ACC112 (cell line): ENCODE measurements around the gene MACROD2.

Source experiments
- H2AFZ ChIP-seq: fragments of 200-600 bp; sonication (generic); one replicate; pipeline ENCODE4 v1.6.0; 2017; ENCODE audit warnings: antibody characterized with exemption, low read length; ENCODE audit not compliant: unreplicated experiment
- H3K27ac ChIP-seq: fragments of 200-600 bp; sonication (generic); 2 replicates; pipeline ENCODE4 v1.5.1; 2014; ENCODE audit warnings: low read depth, mild to moderate bottlenecking, antibody characterized with exemption, low read length, moderate library complexity
- H3K27me3 ChIP-seq: fragments of 200-600 bp; sonication (generic); 2 replicates; pipeline ENCODE4 v1.6.1; 2014; ENCODE audit warnings: mild to moderate bottlenecking, antibody characterized with exemption, low read length, moderate library complexity, mixed read lengths; ENCODE audit not compliant: insufficient read depth
- H3K36me3 ChIP-seq: fragments of 200-600 bp; sonication (generic); 2 replicates; pipeline ENCODE4 v1.6.1; 2016; ENCODE audit warnings: mild to moderate bottlenecking, antibody characterized with exemption, low read length, moderate library complexity, mixed read lengths; ENCODE audit not compliant: insufficient read depth
- H3K4me1 ChIP-seq: fragments of 200-600 bp; sonication (generic); one replicate; pipeline ENCODE4 v1.6.1; 2016; ENCODE audit warnings: low read length, mixed read lengths; ENCODE audit not compliant: insufficient read depth, unreplicated experiment, control insufficient read depth
- H3K4me3 ChIP-seq: fragments of 200-600 bp; sonication (generic); 2 replicates; pipeline ENCODE4 v1.5.1; 2014; ENCODE audit warnings: mild to moderate bottlenecking, low read depth, low read length
- H3K79me2 ChIP-seq: fragments of 200-600 bp; sonication (generic); one replicate; pipeline ENCODE4 v1.6.0; 2016; ENCODE audit warnings: low read length; ENCODE audit not compliant: control insufficient read depth, unreplicated experiment, insufficient read depth

The MACROD2 gene

GRCh38 chr20:15064741-15065140 lies 1069.4 kb downstream of the MACROD2 start:
- H3K4me3 ChIP-seq = no peak overlapping the region
- H3K27me3 ChIP-seq = no peaks in the 10 kb centered on the region
- no peaks in the 10 kb centered on the region for H3K36me3 ChIP-seq
- no peak overlapping the region for H2AFZ ChIP-seq
- H3K27ac ChIP-seq = no peak overlapping the region
- H3K79me2 ChIP-seq = no peaks in the 10 kb centered on the region
- H3K4me1 ChIP-seq = no peaks in the 10 kb centered on the region

- Histone ChIP-seq H3K27me3 (no peaks in the 10 kb centered on the region), H3K4me1 (no peaks in the 10 kb centered on the region), H3K4me3 (no peak overlapping the region), H3K36me3 (no peaks in the 10 kb centered on the region), H2AFZ (no peak overlapping the region), H3K79me2 (no peaks in the 10 kb centered on the region), H3K27ac (no peak overlapping the region)
These were observed 1070.5 kb downstream of the MACROD2 start for GRCh38 chr20:15065794-15066193.

- no peaks in the 10 kb centered on the region for H3K27me3 ChIP-seq
- H3K4me1 ChIP-seq = no peaks in the 10 kb centered on the region
- H3K36me3 ChIP-seq = no peaks in the 10 kb centered on the region
- H3K4me3 ChIP-seq = no peak overlapping the region
- H3K27ac ChIP-seq = no peak overlapping the region
- no peak overlapping the region for H2AFZ ChIP-seq
- H3K79me2 ChIP-seq = no peaks in the 10 kb centered on the region
These were observed 1073.2 kb downstream of the MACROD2 start for GRCh38 chr20:15068486-15068885.

GRCh38 chr20:15069355-15069754 lies 1074.0 kb downstream of the MACROD2 start:
- Histone ChIP-seq H3K36me3 (no peaks in the 10 kb centered on the region), H3K27ac (no peak overlapping the region), H3K27me3 (no peaks in the 10 kb centered on the region), H3K4me1 (no peaks in the 10 kb centered on the region), H3K79me2 (no peaks in the 10 kb centered on the region), H2AFZ (no peak overlapping the region), H3K4me3 (no peak overlapping the region)

GRCh38 chr20:15071085-15071808 lies 1075.9 kb downstream of the MACROD2 start:
- H3K27ac ChIP-seq = no peak overlapping the region
- H3K4me3 ChIP-seq = no peak overlapping the region
- no peaks in the 10 kb centered on the region for H3K4me1 ChIP-seq
- H2AFZ ChIP-seq = no peak overlapping the region
- no peaks in the 10 kb centered on the region for H3K36me3 ChIP-seq
- no peaks in the 10 kb centered on the region for H3K79me2 ChIP-seq
- no peaks in the 10 kb centered on the region for H3K27me3 ChIP-seq

- Histone ChIP-seq H3K27me3 (no peaks in the 10 kb centered on the region), H3K79me2 (no peaks in the 10 kb centered on the region), H2AFZ (no peak overlapping the region), H3K4me3 (no peak overlapping the region), H3K4me1 (no peaks in the 10 kb centered on the region), H3K36me3 (no peaks in the 10 kb centered on the region), H3K27ac (no peak overlapping the region)
These were observed 1077.0 kb downstream of the MACROD2 start for GRCh38 chr20:15072316-15072715.

GRCh38 chr20:15075586-15075985 lies 1080.3 kb downstream of the MACROD2 start:
- Histone ChIP-seq H3K27me3 (no peaks in the 10 kb centered on the region), H2AFZ (no peak overlapping the region), H3K79me2 (no peaks in the 10 kb centered on the region), H3K36me3 (no peaks in the 10 kb centered on the region), H3K27ac (no peak overlapping the region), H3K4me3 (no peak overlapping the region), H3K4me1 (no peaks in the 10 kb centered on the region)

- H3K27ac ChIP-seq = no peak overlapping the region
- H3K27me3 ChIP-seq = no peaks in the 10 kb centered on the region
- no peak overlapping the region for H3K4me3 ChIP-seq
- H3K79me2 ChIP-seq = no peaks in the 10 kb centered on the region
- no peaks in the 10 kb centered on the region for H3K36me3 ChIP-seq
- no peak overlapping the region for H2AFZ ChIP-seq
- no peaks in the 10 kb centered on the region for H3K4me1 ChIP-seq
These were observed 1081.5 kb downstream of the MACROD2 start for GRCh38 chr20:15076785-15077184.

- Histone ChIP-seq H3K79me2 (no peaks in the 10 kb centered on the region), H3K4me1 (no peaks in the 10 kb centered on the region), H2AFZ (no peak overlapping the region), H3K36me3 (no peaks in the 10 kb centered on the region), H3K27me3 (no peaks in the 10 kb centered on the region), H3K4me3 (no peak overlapping the region), H3K27ac (no peak overlapping the region)
These were observed 1082.5 kb downstream of the MACROD2 start for GRCh38 chr20:15077733-15078250.

- no peak overlapping the region for H2AFZ ChIP-seq
- no peaks in the 10 kb centered on the region for H3K27me3 ChIP-seq
- no peak overlapping the region for H3K4me3 ChIP-seq
- H3K36me3 ChIP-seq = no peaks in the 10 kb centered on the region
- H3K4me1 ChIP-seq = no peaks in the 10 kb centered on the region
- no peak overlapping the region for H3K27ac ChIP-seq
- no peaks in the 10 kb centered on the region for H3K79me2 ChIP-seq
These were observed 1084.5 kb downstream of the MACROD2 start for GRCh38 chr20:15079594-15080340.

- Histone ChIP-seq H3K27ac (no peak overlapping the region), H3K4me3 (no peak overlapping the region), H3K36me3 (no peaks in the 10 kb centered on the region), H3K4me1 (no peaks in the 10 kb centered on the region), H2AFZ (no peak overlapping the region), H3K27me3 (no peaks in the 10 kb centered on the region), H3K79me2 (no peaks in the 10 kb centered on the region)
These were observed 1085.9 kb downstream of the MACROD2 start for GRCh38 chr20:15081261-15081660.
